ENCODE measurements around the gene CEBPA. TPM values are rescaled to one million over a fixed set of nuclear protein-coding genes. Genes with fewer than 3 reads are reported as not detected.

The CEBPA gene
- total and polyA plus RNA-seq, 2 experiments from 2014 or later, result 0.50 to 2.6 TPM

DNA sequence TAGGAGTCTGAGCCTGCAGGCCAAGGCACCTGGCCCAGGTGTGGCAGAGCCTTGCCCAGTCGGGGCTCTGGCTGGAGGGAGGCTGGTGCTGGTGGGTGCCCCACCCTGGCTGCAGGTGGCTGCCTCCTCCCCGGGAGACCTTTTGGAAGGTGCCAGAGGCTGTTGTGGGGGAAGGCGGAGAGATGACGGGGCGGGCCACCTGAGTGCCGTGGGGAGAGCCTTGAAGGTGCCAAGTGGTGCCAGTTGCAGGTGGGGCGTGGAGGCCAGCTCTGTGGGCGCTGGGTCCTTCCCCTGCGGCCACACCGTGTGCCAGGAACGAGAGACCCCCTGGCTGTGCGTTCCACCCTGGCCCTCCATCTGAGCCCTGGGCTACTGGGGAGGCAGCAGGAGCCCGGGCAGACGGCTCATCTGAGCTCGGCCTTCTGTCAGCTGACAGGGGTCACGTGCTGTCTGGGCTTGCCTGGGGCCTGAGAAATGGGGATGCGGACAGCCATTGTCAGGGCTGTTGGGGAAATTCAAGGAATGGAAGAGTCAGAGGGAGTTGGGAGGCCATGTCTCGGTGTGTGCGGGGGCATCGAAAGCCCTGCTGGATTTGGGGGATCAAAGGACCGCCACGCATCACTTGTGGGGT, 20.9 kb downstream of the CEBPA start (continued):
- TF ChIP-seq ZNF114 (CRISPR knock-in tag; IDR thresholded peaks at IDR 0.05) (no peak), STAT1 (IDR thresholded peaks at IDR 0.05; ENCODE audit: unreplicated experiment) (no peak), EZH2 (IDR thresholded peaks at IDR 0.05; ENCODE audit: low read depth, unreplicated experiment) (no peak)
- TF ChIP-seq, protein P1, sequence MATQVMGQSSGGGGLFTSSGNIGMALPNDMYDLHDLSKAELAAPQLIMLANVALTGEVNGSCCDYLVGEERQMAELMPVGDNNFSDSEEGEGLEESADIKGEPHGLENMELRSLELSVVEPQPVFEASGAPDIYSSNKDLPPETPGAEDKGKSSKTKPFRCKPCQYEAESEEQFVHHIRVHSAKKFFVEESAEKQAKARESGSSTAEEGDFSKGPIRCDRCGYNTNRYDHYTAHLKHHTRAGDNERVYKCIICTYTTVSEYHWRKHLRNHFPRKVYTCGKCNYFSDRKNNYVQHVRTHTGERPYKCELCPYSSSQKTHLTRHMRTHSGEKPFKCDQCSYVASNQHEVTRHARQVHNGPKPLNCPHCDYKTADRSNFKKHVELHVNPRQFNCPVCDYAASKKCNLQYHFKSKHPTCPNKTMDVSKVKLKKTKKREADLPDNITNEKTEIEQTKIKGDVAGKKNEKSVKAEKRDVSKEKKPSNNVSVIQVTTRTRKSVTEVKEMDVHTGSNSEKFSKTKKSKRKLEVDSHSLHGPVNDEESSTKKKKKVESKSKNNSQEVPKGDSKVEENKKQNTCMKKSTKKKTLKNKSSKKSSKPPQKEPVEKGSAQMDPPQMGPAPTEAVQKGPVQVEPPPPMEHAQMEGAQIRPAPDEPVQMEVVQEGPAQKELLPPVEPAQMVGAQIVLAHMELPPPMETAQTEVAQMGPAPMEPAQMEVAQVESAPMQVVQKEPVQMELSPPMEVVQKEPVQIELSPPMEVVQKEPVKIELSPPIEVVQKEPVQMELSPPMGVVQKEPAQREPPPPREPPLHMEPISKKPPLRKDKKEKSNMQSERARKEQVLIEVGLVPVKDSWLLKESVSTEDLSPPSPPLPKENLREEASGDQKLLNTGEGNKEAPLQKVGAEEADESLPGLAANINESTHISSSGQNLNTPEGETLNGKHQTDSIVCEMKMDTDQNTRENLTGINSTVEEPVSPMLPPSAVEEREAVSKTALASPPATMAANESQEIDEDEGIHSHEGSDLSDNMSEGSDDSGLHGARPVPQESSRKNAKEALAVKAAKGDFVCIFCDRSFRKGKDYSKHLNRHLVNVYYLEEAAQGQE (IDR thresholded peaks at IDR 0.05; ENCODE audit: unreplicated experiment), result no peak
- TF ChIP-seq, protein P2, sequence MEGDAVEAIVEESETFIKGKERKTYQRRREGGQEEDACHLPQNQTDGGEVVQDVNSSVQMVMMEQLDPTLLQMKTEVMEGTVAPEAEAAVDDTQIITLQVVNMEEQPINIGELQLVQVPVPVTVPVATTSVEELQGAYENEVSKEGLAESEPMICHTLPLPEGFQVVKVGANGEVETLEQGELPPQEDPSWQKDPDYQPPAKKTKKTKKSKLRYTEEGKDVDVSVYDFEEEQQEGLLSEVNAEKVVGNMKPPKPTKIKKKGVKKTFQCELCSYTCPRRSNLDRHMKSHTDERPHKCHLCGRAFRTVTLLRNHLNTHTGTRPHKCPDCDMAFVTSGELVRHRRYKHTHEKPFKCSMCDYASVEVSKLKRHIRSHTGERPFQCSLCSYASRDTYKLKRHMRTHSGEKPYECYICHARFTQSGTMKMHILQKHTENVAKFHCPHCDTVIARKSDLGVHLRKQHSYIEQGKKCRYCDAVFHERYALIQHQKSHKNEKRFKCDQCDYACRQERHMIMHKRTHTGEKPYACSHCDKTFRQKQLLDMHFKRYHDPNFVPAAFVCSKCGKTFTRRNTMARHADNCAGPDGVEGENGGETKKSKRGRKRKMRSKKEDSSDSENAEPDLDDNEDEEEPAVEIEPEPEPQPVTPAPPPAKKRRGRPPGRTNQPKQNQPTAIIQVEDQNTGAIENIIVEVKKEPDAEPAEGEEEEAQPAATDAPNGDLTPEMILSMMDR (conservative IDR thresholded peaks at IDR 0.05; ENCODE audit: low read depth in 2 of 2), result no peak

DNA sequence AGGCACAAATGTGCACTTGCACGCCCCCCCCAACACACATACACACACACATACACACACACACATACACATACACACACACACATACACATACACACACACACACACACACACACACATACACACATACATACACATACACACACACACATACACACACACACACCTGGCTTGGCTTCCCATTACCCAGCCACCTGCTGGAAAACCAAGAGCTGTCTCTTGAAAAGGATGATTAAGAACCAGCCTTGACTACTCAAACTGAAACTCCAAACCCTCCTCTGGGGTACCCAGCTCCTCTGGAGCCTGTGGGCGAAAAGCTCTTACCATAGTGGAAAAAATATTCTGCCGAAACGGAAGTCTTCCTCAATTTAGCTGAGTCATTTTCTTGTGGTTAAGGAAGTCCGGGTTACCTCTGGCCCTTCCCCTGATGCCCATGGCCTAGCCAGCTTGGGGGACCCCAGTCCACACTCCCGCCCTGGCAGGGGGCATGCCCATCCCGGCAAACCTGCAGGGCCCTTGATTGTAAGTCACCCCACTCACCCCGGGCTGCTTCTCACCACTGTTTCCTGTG, 21.9 kb downstream of the CEBPA start:
- ATAC-seq, result no peak
- no peak overlapping the region for H3K4me3 Mint-ChIP-seq

More for the DNA sequence above, 21.9 kb downstream of the CEBPA start:
- no peaks in the 10 kb centered on the region for H3K36me3 Mint-ChIP-seq (ENCODE audit: low read depth)
- Histone ChIP-seq H3F3A (replicated peaks; ENCODE audit: low read depth) (no peaks in the 10 kb centered on the region), H3K4me2 (no peak overlapping the region), H3K4me3 (no peak overlapping the region), H2AFZ (no peak overlapping the region), H3K27me3 (ENCODE audit: insufficient read depth) (no peaks in the 10 kb centered on the region), H3K9me2 (ENCODE audit: insufficient read depth) (no peaks in the 10 kb centered on the region), H3K27ac (ENCODE audit: low read depth) (no peak overlapping the region), H4K20me1 (replicated peaks; ENCODE audit: insufficient read depth) (no peaks in the 10 kb centered on the region), H3K36me3 (ENCODE audit: insufficient read depth) (no peaks in the 10 kb centered on the region), H3K4me1 (ENCODE audit: insufficient read depth) (0 out of 2 replicates have a peak, but pooled peaks cover 2% of the 10 kb centered on the region), H3K79me2 (replicated peaks; ENCODE audit: insufficient read depth) (no peaks in the 10 kb centered on the region)
- TF ChIP-seq EZH2phosphoT487 (IDR thresholded peaks at IDR 0.05; ENCODE audit: unreplicated experiment) (no peak), ZNF331 (CRISPR knock-in tag; IDR thresholded peaks at IDR 0.05; ENCODE audit: low read depth) (no peak), ZNF114 (CRISPR knock-in tag; IDR thresholded peaks at IDR 0.05) (no peak), STAT1 (IDR thresholded peaks at IDR 0.05; ENCODE audit: unreplicated experiment) (no peak), CREB1 (CRISPR knock-in tag; IDR thresholded peaks at IDR 0.05; ENCODE audit: low read depth) (no peak)
- TF ChIP-seq, protein P2 (conservative IDR thresholded peaks at IDR 0.05; ENCODE audit: low read depth in 2 of 2), result no peak
- TF ChIP-seq, protein P3, sequence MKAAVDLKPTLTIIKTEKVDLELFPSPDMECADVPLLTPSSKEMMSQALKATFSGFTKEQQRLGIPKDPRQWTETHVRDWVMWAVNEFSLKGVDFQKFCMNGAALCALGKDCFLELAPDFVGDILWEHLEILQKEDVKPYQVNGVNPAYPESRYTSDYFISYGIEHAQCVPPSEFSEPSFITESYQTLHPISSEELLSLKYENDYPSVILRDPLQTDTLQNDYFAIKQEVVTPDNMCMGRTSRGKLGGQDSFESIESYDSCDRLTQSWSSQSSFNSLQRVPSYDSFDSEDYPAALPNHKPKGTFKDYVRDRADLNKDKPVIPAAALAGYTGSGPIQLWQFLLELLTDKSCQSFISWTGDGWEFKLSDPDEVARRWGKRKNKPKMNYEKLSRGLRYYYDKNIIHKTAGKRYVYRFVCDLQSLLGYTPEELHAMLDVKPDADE (IDR thresholded peaks at IDR 0.05), result no peak
- TF ChIP-seq, protein P1 (IDR thresholded peaks at IDR 0.05; ENCODE audit: unreplicated experiment), result no peak
- H3K4me1 Mint-ChIP-seq, result peaks cover 14% of the 10 kb centered on the region
- no peak for DNase-seq (ENCODE audit: low spot score)
- no peaks in the 10 kb centered on the region for H3K9me3 Mint-ChIP-seq
- peaks cover 3% of the 10 kb centered on the region for H3K27me3 Mint-ChIP-seq (ENCODE audit: insufficient read depth, low read depth, poor library complexity)
- H3K27ac Mint-ChIP-seq, result peak overlapping the region; percentile 64

Data from GM23338 (cell line).